Inflammatory macrophage (primary cell): ENCODE measurements around the gene ANO9.
A peak's percentile ranks its signal among the peaks of the same experiment; 100 is the strongest.
"Not testable (repeated sequence)": the region's sequence is repeated elsewhere in the genome, so short reads cannot be mapped to it uniquely, and the experiment has no call there.

ENCODE experiments used
- DNase-seq, 2 donors: peaks; one replicate each; pipeline ENCODE4 v3.0.0-alpha.2; 2020 to 2022

Gene ANO9

DNA sequence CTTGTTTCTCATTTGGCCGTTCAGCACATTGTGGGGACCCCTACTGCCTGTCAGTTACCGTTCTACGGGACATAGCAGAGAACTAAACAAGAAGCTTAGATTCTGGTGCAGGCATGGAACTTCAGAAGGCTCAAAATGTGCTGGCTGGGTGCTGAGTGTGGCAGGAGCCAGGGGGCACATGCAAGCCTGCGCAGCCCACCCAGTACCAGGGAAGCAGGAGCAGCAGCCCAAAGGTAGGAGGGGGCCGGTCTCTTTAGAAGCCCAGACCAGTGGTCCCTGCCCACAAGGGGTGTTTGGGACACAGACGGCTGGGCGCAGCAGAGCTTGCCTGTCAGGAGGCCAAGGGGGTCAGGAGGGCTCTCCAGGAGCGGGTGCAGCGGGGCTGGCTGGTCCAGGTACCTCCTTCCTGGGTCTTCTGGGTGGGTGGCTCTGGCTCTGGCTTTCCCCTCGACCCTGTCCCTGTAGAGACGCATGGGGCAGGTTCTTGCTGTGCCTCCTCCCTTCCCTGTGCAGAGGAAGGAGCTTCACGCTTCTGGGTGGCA lies 10.5 kb upstream of the ANO9 start:
- DNase-seq: no peak

DNA sequence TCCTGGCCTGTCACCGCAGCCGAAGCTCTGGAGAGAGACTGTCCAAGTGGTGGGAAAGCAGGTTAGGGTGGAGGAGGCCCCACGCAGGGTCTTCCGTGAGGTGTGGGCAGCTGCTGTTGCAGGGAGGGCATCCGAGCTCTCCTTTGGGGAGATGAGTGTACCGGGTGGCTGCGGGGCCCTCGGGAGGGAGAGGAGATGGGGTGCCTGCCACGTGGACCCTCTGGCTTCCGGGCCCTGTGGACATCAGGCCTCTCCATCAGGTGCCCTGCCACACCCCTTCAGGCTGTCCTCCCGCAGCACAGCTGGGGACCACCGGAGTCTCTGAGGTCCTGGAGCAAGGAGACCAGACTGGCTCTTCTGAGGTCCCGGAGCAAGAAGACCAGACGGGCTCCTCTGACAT lies 9.9 kb upstream of the ANO9 start:
- DNase-seq: no peak

DNA sequence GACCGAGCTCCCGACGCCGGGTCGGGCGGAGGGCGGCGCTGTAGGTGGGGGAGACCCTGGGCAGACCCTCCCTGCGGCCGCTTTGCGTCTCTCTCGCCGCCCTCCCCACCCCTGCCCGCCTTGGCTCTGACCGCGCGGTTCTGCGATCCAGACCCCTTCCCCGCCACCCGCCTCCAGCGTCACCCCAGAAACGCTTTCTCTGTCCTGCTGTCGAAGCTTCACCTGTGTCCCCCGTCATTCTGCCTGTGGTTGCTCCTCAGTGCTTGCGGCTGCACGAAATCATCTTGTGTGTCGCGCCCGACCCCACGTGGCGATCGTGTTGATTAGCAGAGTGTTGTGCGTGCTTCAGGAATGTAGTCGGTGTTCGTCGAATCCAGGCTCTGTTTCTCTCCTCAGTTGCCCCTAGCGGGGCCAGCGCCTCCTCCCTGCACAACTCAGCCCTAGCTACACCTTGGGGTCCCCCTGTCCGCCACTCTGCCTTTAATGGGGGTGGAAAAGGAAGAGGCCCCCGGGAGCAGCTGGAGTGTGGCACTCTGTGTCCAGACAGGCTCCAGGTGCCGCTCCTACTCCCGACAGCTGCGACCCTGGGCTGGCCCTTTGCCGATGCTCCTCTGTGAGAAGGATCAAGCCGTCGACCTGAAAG lies 9.1 kb upstream of the ANO9 start:
- DNase-seq: peak; percentile 17 to 42

DNA sequence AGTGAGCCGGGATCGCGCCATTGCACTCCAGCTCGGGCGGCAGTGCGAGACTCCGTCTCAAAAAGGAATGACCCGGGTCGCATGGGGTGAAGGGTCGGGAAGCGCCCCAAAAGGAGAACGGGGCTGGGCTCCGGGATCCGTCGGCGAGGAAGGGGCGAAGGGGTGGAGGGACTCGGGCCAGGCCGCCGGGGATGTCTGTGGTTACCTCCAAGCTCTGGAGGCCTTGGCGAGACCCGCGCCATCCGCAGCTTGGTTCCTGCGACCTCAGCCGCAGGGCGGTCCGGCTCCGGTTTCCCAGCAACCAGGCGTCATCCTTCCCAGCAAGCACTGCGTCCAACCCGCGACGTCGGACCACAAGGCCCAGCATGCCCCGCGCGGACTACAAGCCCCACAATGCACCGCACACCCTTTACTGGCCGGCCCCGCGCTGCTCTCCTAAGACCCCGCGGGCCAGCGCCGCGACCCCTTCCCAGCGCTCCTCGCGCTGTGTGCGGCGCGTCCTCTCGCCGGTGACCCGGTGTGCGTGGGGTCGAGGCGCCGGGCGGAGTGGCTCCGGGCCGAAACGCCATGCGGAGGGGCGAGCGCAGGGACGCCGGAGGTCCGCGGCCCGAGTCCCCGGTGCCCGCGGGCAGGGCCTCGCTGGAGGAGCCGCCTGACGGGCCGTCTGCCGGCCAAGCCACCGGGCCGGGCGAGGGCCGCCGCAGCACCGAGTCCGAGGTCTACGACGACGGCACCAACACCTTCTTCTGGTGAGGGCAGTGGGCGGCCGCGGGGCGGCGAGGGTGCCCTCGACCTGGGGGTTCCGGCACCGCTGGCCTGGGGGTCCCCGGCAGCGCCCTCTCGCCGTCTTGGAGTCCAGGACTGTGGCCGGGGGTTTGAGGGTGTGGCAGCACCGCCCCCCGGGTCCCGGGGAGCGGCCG lies 8.3 kb upstream of the ANO9 start, which contains the start of gene PTDSS2:
Gene PTDSS2, plus strand, starts transcription at position 391 of the 920 bp plus-strand sequence. Its CDS starts 177 bp downstream, at position 568.
- DNase-seq: peak; percentile 91 to 94

DNA sequence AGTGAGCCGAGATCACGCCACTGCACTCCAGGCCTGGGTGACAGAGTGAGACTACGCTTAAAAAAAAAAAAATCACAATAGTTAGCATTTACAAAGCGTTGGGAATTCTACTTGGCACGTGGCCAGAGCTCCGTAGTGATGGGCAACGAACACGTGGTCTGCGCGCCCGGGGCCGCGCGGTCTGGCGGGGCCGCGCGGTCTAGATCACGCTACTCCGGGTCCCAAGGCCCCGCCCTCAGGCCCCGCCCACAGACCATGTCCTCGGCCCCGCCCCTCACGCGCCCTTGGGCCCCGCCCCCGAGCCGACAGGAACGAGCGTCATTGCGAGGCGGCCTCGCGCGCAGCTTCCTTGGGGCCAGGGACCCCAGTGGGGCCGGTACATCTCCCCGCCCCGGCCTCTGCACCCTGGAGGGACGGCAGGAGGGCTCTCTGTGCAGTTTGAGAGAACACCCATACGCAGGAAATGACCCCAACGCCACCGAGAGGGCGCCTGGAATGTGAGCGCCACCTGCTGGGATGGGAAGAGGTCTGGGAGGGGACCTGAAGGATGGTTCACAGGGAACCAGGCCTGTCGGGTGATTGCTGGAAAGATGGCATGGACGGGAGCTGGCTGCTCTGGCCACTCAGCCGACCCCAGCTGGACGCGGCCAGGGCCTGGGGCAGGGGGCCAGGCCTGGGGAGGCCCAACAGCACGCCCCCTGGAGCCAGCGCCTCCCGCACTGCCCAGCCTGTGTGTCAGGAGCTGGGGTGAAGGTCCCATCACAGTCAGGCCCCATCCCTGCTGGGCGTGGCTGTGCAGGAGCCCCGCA lies 6.3 kb upstream of the ANO9 start:
- peak; percentile 90 to 94 for DNase-seq

DNA sequence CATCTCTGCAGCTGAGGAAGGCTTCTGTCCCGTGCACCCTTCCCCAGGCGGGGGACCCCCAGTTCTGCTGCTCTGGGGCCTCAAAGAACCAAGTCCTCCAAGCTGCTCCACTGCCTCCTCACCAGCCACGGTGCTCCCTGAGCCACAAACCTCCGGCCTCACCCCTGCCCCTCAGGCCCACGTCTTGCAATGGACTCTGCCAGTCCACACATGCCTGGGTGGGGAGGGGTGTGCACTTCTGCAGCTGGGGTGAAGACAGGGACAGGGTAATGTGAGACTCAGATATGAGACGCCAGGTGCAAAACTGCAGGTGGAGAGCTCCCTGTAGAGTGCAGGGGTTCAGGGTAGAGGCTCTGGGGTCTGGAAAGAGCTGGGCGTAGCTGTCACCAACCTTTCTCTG lies 5.1 kb upstream of the ANO9 start:
- DNase-seq: no peak

DNA sequence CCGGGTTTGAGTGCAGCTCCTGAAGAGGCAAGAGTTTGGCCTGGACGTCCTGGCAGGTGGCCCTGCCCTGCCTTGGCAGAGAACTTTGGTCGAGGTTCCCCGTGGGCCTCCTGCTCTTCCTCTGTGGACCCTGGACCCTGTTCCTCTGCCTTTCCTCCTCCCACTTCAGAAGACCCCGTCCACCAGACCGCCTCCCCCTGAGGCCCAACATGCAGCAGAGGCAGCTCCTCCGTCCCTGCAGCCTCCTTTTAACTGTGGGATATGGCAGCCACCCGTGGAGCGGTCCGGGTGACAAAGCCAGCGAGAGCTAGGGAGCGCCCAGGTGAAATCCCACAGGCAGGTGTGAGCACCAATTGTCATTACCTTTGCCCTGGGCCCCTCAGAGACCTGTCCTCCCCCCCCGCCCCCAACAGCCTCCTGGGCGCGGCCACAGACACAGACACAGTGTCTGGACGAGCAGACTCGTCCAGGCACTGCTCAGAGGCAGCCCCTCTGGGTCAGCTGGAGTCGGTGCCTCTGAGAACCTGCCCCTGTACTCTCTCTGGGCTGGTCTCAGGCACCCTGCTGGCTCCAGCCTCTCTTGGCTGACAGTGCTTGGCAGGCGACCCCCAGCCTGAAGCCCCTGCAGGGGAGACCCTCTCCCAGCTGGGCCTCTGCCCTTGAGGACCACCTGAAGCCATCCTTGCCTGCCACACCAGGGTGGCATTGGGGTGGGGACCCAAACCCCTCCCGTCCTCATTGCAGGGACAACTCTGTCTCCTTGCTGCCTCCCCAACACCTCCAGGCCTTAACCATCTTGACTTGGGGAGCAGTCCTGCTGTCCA lies 4.2 kb upstream of the ANO9 start:
- no peak for DNase-seq

DNA sequence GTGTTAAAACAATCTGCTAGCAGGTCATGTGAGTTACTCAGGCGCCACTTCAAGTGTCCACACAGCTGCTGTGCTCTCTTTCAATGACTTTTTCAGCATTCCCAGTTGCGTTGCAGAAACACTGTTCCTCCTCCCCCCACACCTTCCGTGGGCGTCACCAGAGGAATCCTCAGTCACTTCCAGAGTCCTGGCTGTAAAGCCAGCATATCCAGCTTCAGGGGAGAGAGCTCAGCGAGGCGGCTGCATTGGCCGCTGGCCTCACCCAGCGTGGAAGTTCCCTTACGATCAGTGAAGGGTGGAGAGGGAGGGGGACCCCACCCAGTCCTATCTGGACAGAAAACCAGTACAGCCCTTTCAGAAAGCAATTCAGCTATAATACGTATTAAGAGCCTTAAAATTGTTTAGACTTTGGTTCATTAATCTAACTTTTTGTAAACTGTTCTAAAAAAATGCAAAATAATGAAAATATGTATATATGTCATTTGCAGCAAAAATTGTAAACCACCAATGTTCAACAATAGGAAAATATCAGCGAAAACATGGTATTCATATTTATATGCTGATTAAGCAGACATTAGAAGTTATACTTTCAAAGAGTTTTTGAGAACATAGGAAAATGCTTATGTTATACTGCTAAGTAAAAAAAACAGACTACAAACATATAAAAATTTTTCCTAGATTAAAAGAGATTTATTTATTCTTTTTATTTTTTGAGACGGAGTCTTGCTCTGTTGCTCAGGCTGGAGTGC lies 2.8 kb upstream of the ANO9 start:
- no peak for DNase-seq

DNA sequence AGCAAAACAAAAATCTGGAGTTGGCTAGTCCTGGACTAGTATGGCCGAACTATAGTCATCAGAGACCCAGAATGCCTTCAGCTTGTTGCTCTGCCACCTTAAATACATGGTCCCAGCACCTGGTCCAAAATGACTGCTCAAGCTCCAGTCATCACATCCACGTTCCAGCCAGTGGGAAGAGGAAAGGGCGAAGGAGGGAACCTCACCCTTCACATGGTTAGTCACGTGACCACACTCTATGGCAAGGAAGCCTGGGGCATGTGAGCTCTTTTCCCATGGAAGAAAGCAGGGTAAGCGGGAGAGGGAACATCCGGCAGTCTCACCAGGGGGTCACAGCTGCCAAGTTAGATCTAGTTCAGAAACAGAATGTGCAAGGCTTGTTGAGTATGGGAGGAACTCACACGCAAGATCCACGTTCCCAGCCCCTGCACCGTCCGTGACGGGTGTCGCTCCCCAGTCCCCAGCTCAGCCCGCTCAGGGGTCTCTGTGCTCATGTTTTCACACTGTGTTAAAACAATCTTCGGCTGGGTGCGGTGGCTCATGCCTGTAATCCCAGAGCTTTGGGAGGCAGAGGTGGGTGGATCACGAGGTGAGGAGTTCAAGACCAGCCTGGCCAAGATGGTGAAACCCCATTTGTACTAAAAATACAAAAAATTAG lies 1.9 kb upstream of the ANO9 start:
- peak in 1 of 2 donors; percentile 24 for DNase-seq

DNA sequence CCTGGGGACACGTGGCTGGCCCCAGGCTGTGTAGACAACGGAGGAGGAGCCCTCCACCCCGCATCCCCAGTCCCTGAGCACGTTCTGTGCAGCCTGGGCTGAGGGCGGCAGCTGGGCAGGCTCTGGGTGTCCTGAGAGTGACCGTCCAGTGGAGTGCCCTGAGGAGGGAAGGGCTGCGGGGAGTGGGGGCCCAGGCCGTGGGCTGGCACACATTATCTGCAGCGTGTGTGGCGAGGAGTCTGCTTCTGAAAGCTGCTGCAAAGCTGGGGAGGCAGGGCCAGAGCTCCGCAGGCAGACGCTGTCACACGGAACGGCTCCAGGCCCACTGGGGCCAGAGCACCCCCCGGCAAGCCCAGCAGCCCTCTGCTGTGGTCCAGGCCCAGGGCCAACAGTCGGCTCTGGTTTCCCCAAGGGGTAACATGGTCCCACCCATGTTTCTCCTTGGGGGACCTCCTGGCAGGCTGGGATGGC lies 835 bp upstream of the ANO9 start:
- DNase-seq: no peak

DNA sequence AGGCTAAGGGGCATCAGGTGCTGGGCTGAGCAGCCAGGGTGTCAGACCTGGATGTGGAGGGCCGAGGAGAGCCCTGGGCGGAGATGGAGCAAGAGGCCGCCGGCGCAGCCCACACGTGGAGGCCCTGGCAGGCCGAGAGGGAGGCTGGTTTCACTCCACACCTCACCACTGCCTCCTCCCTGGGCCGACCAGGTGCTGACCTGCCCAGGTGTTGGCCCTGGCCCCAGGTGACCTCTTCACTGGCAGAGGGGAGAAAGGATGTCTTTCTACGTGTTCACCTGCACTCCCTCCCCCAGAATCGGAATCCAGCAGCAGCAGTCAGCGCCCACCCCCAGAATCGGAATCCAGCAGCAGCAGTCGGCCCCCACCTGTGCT lies 781 bp downstream of the ANO9 start:
- no peak for DNase-seq

DNA sequence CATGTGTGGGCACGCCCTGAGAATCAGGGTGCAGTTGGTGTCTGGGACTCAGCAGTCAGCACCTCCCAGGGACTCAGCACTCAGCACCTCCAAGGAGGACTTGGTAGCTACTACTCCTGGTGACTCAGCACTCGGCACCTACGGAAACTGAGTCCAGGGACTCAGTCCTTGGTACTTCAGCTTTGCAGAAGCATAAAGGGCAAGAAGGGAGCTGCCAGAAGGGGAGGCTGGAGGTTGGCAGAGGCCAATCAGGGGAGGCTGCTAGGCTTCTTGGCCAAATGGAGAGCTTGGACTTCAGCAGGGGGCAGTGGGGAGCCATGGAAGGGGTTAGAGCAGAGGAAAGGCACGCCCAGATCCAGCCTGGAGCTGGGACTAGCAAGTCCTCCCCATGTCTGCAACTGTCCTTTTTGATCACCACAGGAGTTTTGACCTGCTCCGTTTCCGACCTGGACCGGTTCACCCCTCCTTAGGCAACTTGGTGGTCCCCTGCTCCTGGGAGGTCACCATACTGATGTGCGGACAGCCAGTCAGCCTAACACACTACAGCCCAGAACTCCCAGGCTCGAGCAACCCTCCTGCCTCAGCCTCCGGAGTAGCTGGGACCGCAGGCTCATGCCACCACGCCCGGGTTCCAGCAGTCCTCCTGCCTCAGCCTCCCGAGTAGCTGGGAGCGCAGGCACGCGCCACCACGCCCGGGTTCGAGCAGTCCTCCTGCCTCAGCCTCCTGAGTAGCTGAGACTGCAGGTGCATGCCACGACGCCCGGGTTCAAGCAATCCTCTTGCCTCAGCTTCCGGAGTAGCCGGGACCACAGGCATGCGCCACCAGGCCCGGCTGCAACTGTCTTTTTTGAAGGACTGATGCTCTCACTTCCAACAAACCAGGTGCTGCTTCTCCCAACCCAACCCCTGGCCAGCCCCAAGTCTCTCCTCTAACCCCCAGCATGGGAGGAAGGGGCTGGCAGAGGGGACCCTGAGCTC lies 1.5 kb downstream of the ANO9 start:
- DNase-seq: peak; percentile 11 to 31

DNA sequence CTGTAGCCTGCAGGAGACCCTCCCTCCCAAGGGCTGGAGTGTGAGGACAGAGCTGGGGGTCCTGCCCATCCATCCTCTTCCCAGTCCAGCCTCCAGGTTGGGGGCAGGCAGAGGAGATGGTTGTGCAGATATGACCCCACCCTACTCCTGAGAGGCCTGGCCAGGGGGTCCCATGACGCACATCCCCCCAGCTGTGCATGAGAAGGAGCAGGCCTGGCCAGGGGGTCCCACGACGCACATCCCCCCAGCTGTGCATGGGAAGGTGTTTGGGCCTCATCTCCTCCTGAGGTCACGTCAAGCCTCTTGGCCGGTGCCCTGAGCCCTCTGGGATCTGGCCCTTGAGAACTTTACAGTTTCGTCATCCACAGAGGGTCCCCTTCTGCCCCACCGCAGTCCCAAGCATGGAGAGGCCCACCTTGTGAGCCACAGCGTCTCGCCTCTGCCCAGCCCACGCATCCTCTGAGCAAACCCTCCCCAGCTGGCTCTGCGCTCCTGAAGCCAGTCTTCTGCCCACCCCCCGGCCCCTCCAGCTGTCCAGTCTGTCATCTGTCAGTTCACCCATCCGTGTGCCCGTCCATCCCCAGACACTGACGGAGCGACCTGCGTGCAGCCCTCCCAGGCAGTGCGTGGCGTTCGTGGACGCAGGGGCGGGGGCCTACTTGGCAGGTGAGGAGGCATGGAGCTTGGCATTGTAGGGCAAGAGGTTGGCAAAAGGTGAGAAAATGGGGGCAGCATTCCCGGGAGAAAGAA lies 2.3 kb downstream of the ANO9 start:
- DNase-seq: no peak

DNA sequence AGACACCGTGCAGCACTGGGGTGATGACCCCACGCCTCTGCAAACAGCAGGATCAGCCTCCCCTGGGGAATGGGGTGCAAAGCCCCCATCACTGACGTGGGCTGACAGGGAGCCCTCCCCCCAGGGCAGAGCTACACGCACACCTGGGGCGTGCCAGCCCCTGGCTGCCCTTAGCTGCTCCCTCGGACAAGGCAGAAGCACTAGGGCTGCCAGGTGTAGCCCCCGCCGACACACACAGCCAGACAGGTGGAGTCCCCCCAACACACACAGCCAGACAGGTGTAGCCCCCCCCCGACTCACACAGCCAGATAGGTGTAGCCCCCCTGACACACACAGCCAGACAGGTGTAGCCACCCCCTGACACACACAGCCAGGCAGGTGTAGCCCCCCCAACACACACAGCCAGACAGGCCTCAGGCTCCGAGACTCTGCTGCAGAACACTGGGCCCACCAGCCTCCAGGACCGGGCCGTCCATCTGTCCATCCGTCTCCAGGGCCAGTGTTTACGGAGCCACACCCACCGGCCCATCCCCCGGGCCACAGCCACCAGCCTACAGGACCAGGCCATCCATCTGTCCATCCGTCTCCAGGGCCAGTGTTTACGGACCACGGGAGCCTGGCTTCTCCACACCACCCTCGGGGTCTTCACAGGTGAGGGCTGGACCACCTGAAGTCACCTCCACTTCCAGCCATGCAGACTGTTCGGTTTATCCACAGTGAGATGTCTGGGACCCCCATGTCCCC lies 3.5 kb downstream of the ANO9 start:
- no peak for DNase-seq

DNA sequence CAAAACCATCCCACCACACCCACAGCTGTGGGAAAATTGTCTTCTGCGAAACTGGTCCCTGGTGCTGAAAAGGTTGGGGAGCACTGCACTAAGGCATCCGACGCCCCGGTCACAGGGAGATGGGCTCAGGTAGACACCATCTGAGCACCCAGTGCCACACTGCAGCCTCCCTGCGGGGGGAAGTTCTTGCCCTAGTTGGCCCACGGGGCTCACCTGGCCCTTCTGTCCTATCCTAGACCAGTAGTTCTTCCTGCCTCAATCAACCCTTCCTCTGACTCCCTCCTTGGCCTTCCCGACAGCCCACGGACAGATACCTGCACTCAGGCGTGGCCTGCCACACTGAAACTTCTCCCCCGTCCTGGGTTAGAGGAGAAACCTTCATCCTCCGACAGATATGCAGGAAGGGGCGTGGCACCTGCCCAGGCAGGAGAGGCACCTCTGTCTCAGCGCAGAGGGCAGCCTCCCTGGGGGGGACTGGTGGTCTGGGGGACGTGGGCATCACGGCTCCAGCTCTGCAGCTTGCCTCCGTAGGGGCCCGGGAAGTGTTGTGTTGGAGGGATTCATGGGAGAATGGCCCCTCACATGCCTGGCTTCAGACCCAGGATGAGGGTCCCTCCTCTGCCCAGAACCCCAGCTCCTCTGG lies 4.5 kb downstream of the ANO9 start:
- no peak for DNase-seq

DNA sequence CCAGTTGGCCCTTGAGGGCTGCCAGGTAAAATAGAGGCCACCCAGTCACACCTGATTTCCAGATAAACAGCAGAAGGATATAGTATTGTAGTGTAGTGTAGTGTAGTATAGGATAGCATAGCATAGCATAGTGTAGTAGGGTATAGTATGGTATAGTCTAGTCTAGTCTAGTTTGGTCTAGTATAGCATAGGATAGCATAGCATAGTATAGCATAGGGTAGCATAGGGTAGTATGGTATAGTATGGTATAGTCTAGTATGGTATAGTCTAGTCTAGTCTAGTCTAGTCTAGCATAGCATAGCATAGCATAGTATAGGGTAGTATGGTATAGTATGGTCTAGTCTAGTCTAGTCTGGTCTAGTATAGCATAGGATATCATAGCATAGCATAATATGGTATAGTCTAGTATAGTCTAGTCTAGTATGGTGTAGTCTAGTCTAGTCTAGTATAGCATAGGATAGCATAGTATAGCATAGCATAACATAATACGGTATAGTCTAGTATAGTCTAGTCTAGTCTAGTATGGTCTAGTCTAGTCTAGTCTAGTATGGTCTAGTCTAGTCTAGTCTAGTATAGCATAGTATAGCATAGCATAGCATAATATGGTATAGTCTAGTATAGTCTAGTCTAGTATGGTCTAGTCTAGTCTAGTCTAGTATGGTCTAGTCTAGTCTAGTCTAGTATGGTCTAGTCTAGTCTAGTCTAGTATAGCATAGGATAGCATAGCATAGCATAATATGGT lies 6.6 kb downstream of the ANO9 start:
- DNase-seq: not testable (repeated sequence)
